ENCODE results near the gene SYPL2. TPM values are rescaled to one million over a fixed set of nuclear protein-coding genes. Genes with fewer than 3 reads are reported as not detected.
A peak's percentile ranks its signal among the peaks of the same experiment; 100 is the strongest.

Gene SYPL2
- total RNA-seq, 2 experiments from 2014 or later = not detected

GRCh38 chr1:109503935-109504334, 37.6 kb downstream of the SYPL2 start:
- intact Hi-C loops (cut with micrococcal nuclease) = no loop called here
- Mint-ChIP-seq H3K4me1 (ENCODE audit: low read depth) (peaks cover 81% of the 10 kb centered on the region), H3K36me3 (ENCODE audit: low read depth) (peaks cover 4% of the 10 kb centered on the region), H3K4me3 (no peak overlapping the region), H3K27ac (peak overlapping the region; percentile 70), H3K9me3 (no peaks in the 10 kb centered on the region), H3K27me3 (no peaks in the 10 kb centered on the region)
- POLR2A ChIA-PET = interaction anchor here (0.7 to 3.5 kb wide), 5 partner anchors 9 to 28 kb away, joined by 4 to 17 read pairs (median 5); partner anchors contain the start of genes ATXN7L2 and CYB561D1
- CTCF ChIA-PET = interaction anchor here (1.1 to 40.7 kb wide), 5 partner anchors 9 to 135 kb away, joined by 3 to 1390 read pairs (median 11); partner anchors contain the start of genes CYB561D1 and GPR61
- no peak for TF ChIP-seq CTCF (IDR thresholded peaks at IDR 0.05)
- ATAC-seq (no peak), DNase-seq (no peak)

GRCh38 chr1:109504974-109505373, 38.6 kb downstream of the SYPL2 start:
- CTCF ChIA-PET = interaction anchor here (1.0 to 40.7 kb wide), 6 partner anchors 11 to 134 kb away, joined by 3 to 1390 read pairs (median 8); partner anchors contain the start of genes CYB561D1 and GPR61
- TF ChIP-seq CTCF (IDR thresholded peaks at IDR 0.05) = no peak
- DNase-seq (no peak), ATAC-seq (peak; percentile 29)
- H3K9me3 Mint-ChIP-seq = no peaks in the 10 kb centered on the region
- peaks cover 4% of the 10 kb centered on the region for H3K36me3 Mint-ChIP-seq (ENCODE audit: low read depth)
- intact Hi-C loops (cut with micrococcal nuclease) = no loop called here
- H3K4me1 Mint-ChIP-seq (ENCODE audit: low read depth) = peaks cover 75% of the 10 kb centered on the region
- no peak overlapping the region for H3K4me3 Mint-ChIP-seq
- H3K27ac Mint-ChIP-seq = peak overlapping the region; percentile 71
- no peaks in the 10 kb centered on the region for H3K27me3 Mint-ChIP-seq
- POLR2A ChIA-PET = interaction anchor here (0.6 to 3.5 kb wide), 9 partner anchors 10 to 502 kb away, joined by 3 to 17 read pairs (median 5); partner anchors contain the start of genes ATXN7L2, CYB561D1 and GNAI3

- peak overlapping the region; percentile 78 for H3K4me3 Mint-ChIP-seq
- ChIA-PET CTCF (interaction anchor here (0.9 to 40.7 kb wide), 5 partner anchors 9 to 83 kb away, joined by 5 to 1390 read pairs (median 6); partner anchors contain the start of genes CYB561D1, GPR61 and PSMA5), POLR2A (interaction anchor here (2.6 to 4.3 kb wide), 3 partner anchors 9 to 83 kb away, joined by 13 to 48 read pairs (median 22); partner anchors contain the start of genes ATXN7L2 and PSMA5)
- no peak for DNase-seq
- no peak for ATAC-seq
- peaks cover 59% of the 10 kb centered on the region for H3K4me1 Mint-ChIP-seq (ENCODE audit: low read depth)
- H3K27me3 Mint-ChIP-seq = no peaks in the 10 kb centered on the region
- peak overlapping the region; percentile 80 for H3K27ac Mint-ChIP-seq
- intact Hi-C loops (cut with micrococcal nuclease) = no loop called here
- no peak for TF ChIP-seq CTCF (IDR thresholded peaks at IDR 0.05)
- H3K9me3 Mint-ChIP-seq = no peaks in the 10 kb centered on the region
- no peaks in the 10 kb centered on the region for H3K36me3 Mint-ChIP-seq (ENCODE audit: low read depth)
Measured at GRCh38 chr1:109508001-109508872, 41.9 kb downstream of the SYPL2 start.

- DNase-seq = no peak
- no peak for TF ChIP-seq CTCF (IDR thresholded peaks at IDR 0.05)
- Mint-ChIP-seq H3K27ac (peak overlapping the region; percentile 80), H3K36me3 (ENCODE audit: low read depth) (no peaks in the 10 kb centered on the region), H3K4me1 (ENCODE audit: low read depth) (peaks cover 58% of the 10 kb centered on the region), H3K4me3 (peak overlapping the region; percentile 78), H3K27me3 (no peaks in the 10 kb centered on the region), H3K9me3 (no peaks in the 10 kb centered on the region)
- ChIA-PET POLR2A (interaction anchor here (0.8 to 4.3 kb wide), 6 partner anchors 10 to 393 kb away, joined by 3 to 48 read pairs (median 10); partner anchors contain the start of genes ATXN7L2 and PSMA5), CTCF (interaction anchor here (0.9 to 40.7 kb wide), 8 partner anchors 10 to 83 kb away, joined by 3 to 1390 read pairs (median 20); partner anchors contain the start of genes CYB561D1, GPR61 and PSMA5)
- peak; percentile 4 for ATAC-seq
- intact Hi-C loops (cut with micrococcal nuclease) = no loop called here
Measured at GRCh38 chr1:109508873-109509175, 42.5 kb downstream of the SYPL2 start.
